HL-60 (cell line): ENCODE measurements around the gene NSL1.

Experiments used
- DNase-seq, 2 experiments: peaks; one replicate each; pipeline ENCODE4 v3.0.0-alpha.2; 2010 to 2020; ENCODE audit warnings: low read depth in 1 of 2, low spot score in 1 of 2
- H3K27ac ChIP-seq: fragments of 250-450 bp; sonication (Bioruptor Pico); replicated peaks from 2 replicates; pipeline ENCODE4 v1.5.1; 2020; ENCODE audit warnings: mild to moderate bottlenecking, moderate library complexity
- H3K27me3 ChIP-seq: fragments of 250-450 bp; sonication (Bioruptor Pico); 2 replicates; pipeline ENCODE4 v1.5.1; 2021; ENCODE audit warnings: mild to moderate bottlenecking, moderate library complexity; ENCODE audit not compliant: insufficient read depth, poor library complexity, severe bottlenecking
- H3K4me3 ChIP-seq: replicated peaks from 2 replicates; pipeline ENCODE4 v1.5.1; 2011; ENCODE audit warnings: mild to moderate bottlenecking, control low read depth, low read length; ENCODE audit not compliant: insufficient read depth
- CTCF ChIP-seq: IDR thresholded peaks from one replicate; pipeline ENCODE4 v1.5.1; 2011; ENCODE audit warnings: low read length, control low read depth, inconsistent platforms; ENCODE audit not compliant: insufficient read depth
- GABPA ChIP-seq: IDR thresholded peaks from 2 replicates; pipeline ENCODE4 v1.6.1; 2012; ENCODE audit warnings: low read depth
- POLR2AphosphoS5 ChIP-seq: IDR thresholded peaks from 2 replicates; pipeline ENCODE4 v1.6.1; 2012; ENCODE audit warnings: low read depth
- REST ChIP-seq: IDR thresholded peaks from 2 replicates; pipeline ENCODE4 v1.6.1; 2012; ENCODE audit warnings: low read depth; ENCODE audit not compliant: insufficient replicate concordance
- SPI1 ChIP-seq: IDR thresholded peaks from 2 replicates; pipeline ENCODE4 v1.6.1; 2012; ENCODE audit warnings: low read depth, mild to moderate bottlenecking, borderline replicate concordance

The NSL1 gene

GRCh38 chr1:212737559-212737958, 54.0 kb downstream of the NSL1 start:
- TF ChIP-seq REST (no peak), POLR2AphosphoS5 (no peak), SPI1 (no peak), CTCF (no peak), GABPA (no peak)
- Histone ChIP-seq H3K4me3 (no peak overlapping the region), H3K27me3 (no peaks in the 10 kb centered on the region), H3K27ac (no peak overlapping the region)
- DNase-seq, result no peak

GRCh38 chr1:212733109-212733508, 58.5 kb downstream of the NSL1 start:
- DNase-seq, result no peak
- no peaks in the 10 kb centered on the region for H3K27me3 ChIP-seq
- no peak overlapping the region for H3K27ac ChIP-seq
- TF ChIP-seq CTCF, result no peak
- TF ChIP-seq SPI1, result no peak
- TF ChIP-seq GABPA, result no peak
- TF ChIP-seq POLR2AphosphoS5, result no peak
- TF ChIP-seq REST, result no peak
- H3K4me3 ChIP-seq, result no peak overlapping the region

GRCh38 chr1:212731630-212732029, 59.9 kb downstream of the NSL1 start:
- Histone ChIP-seq H3K27me3 (no peaks in the 10 kb centered on the region), H3K27ac (no peak overlapping the region), H3K4me3 (no peak overlapping the region)
- no peak for DNase-seq
- TF ChIP-seq SPI1, result no peak
- TF ChIP-seq POLR2AphosphoS5, result no peak
- no peak for TF ChIP-seq CTCF
- no peak for TF ChIP-seq REST
- TF ChIP-seq GABPA, result no peak
